IPS DF 6.9 (cell line): Measurements from ENCODE around the gene HOMER2.

ENCODE experiments used
- DNase-seq: peaks from one replicate; pipeline ENCODE4 v3.0.0-alpha.2; 2013; ENCODE audit warnings: low read depth, low spot score
- H3K27ac ChIP-seq: one replicate; pipeline ENCODE4 v1.5.1; 2013; ENCODE audit warnings: low read length, control low read depth
- H3K27me3 ChIP-seq: 2 replicates; pipeline ENCODE4 v1.6.1; 2013; ENCODE audit warnings: mild to moderate bottlenecking, low read length; ENCODE audit not compliant: control insufficient read depth, insufficient read depth
- H3K36me3 ChIP-seq: 2 replicates; pipeline ENCODE4 v1.6.1; 2013; ENCODE audit warnings: low read length; ENCODE audit not compliant: control insufficient read depth, insufficient read depth
- H3K4me1 ChIP-seq: 2 replicates; pipeline ENCODE4 v1.6.1; 2013; ENCODE audit warnings: low read length; ENCODE audit not compliant: control insufficient read depth, insufficient read depth
- H3K4me3 ChIP-seq: 2 replicates; pipeline ENCODE4 v1.5.1; 2013; ENCODE audit warnings: mild to moderate bottlenecking, low read length
- H3K9me3 ChIP-seq: 2 replicates; pipeline ENCODE4 v1.6.1; 2013; ENCODE audit warnings: low read length, inconsistent platforms; ENCODE audit not compliant: control insufficient read depth, insufficient read depth
- WGBS: extraction: QIAGEN DNeasy Blood & Tissue Kit; methylation state at CpG from one replicate; pipeline ENCODE4 v1.1.7; 2013; ENCODE audit warnings: mixed read lengths, missing lambda C conversion rate; ENCODE audit not compliant: insufficient read length, insufficient coverage; 5-methylcytosine and 5-hydroxymethylcytosine counted together

HOMER2 gene

DNA sequence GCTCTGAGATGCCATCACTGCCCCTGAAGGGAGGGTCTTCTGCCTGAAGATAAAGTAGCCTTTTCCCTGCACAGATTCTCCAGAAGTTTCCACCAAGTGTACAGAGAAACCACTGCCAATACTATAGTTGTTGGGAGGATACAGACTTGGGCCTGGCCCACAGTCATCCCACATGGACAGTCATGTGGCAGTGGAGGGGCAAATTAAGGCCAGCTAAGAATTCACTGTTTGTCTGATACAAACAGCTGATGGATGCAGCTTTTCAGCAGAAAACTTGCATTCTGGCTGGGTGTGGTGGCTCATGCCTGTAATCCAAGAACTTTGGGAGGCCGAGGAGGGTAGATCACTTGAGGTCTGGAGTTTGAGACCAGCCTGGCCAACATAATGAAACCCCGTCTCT lies 22.1 kb downstream of the HOMER2 start:
- no peaks in the 10 kb centered on the region for H3K9me3 ChIP-seq
- H3K27me3 ChIP-seq, result no peaks in the 10 kb centered on the region
- DNase-seq, result no peak
- H3K4me3 ChIP-seq, result no peak overlapping the region
- WGBS, result no CpG with 5 or more reads among the region's 2 CpGs
- no peaks in the 10 kb centered on the region for H3K36me3 ChIP-seq
- H3K4me1 ChIP-seq, result no peaks in the 10 kb centered on the region
- no peak overlapping the region for H3K27ac ChIP-seq

DNA sequence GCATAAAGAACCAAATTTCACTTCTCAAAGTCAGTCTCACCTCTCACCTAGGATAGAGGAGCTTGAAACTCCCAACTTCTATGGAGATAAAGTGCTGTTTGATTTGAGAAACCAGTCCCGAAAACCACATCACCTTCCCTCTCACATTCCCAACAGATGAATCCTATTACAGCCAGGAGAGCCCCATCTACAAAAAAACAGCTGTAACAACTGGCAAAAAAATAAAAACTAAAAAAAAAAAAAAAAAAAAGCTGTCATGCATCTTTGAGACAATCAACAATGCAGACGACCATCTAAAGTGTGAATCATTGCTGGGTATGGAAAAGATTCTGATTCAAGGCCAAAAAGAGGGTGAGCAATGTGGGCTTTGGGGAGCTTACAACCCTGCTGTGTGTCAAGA lies 23.8 kb downstream of the HOMER2 start:
- no CpG with 5 or more reads among the region's 2 CpGs for WGBS
- DNase-seq, result no peak
- Histone ChIP-seq H3K36me3 (no peaks in the 10 kb centered on the region), H3K27me3 (no peaks in the 10 kb centered on the region), H3K9me3 (no peaks in the 10 kb centered on the region), H3K27ac (no peak overlapping the region), H3K4me3 (no peak overlapping the region), H3K4me1 (no peaks in the 10 kb centered on the region)

DNA sequence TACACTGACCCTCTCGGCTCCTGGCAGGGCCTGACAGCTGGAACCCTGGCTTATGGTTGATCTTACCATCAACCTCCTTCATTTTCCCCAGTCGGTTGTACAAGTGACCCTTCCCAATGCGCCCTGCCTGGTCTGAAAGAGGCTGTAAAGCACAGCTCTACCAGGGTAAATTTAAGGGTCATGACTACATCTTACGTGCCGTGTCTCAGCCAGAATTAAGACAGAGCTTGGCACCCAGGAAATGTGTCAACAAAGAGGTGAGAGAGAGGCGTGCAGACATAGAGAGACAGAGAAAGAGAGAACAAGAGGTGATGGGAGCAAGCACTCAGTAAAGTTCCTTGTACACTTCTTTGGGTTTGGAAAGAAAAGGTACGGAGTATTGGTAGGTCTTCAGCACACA lies 28.8 kb downstream of the HOMER2 start:
- Histone ChIP-seq H3K27ac (no peak overlapping the region), H3K27me3 (no peaks in the 10 kb centered on the region), H3K4me1 (no peaks in the 10 kb centered on the region), H3K36me3 (no peaks in the 10 kb centered on the region), H3K9me3 (no peaks in the 10 kb centered on the region), H3K4me3 (no peak overlapping the region)
- DNase-seq, result no peak
- no CpG with 5 or more reads among the region's 7 CpGs for WGBS

DNA sequence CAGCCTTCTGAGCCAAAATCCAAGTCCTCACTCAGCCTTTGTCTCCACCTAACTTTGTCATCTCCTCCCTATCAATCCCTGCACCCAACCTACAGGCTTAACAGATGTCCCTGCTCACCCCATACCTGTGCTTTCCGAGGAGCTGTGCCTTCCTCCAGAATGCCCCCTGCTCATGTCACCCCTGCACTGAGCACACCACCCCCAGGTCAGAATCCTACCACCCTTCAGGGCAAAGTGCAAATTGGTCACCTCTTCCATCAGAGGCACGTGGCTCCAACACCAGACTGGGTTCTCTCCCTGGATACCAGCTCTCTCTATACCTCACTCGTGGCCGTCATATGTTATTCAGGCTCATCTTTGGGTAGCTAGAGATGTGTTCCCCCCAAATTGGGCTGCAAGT lies 29.8 kb downstream of the HOMER2 start:
- Histone ChIP-seq H3K4me3 (no peak overlapping the region), H3K27ac (no peak overlapping the region)

DNA sequence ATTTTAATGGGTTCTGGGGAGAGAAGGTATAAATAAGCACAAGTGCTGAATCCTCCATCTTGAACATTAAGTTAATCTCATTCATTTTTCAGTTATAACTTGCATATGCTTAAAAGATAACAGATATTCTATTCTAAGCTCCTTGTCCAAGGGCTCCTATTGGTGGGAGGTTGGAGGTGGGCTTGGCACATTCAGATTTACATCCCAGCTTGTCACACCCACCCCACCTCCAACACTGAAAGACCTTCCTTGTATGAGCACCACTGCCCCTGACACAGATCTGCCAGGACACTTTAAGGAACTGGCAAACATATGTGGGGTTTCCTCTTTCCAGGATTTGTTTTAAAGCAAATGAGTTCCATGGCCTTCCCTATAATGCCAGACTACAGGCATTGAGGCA lies 30.6 kb downstream of the HOMER2 start:
- Histone ChIP-seq H3K27ac (no peak overlapping the region), H3K4me1 (no peaks in the 10 kb centered on the region), H3K27me3 (no peaks in the 10 kb centered on the region), H3K9me3 (no peaks in the 10 kb centered on the region), H3K36me3 (no peaks in the 10 kb centered on the region), H3K4me3 (no peak overlapping the region)
- DNase-seq, result no peak

More for the DNA sequence above, 29.8 kb downstream of the HOMER2 start:
- no peaks in the 10 kb centered on the region for H3K9me3 ChIP-seq
- H3K27me3 ChIP-seq, result no peaks in the 10 kb centered on the region
- H3K4me1 ChIP-seq, result no peaks in the 10 kb centered on the region
- no peak for DNase-seq
- no CpG with 5 or more reads among the region's 4 CpGs for WGBS
- no peaks in the 10 kb centered on the region for H3K36me3 ChIP-seq

DNA sequence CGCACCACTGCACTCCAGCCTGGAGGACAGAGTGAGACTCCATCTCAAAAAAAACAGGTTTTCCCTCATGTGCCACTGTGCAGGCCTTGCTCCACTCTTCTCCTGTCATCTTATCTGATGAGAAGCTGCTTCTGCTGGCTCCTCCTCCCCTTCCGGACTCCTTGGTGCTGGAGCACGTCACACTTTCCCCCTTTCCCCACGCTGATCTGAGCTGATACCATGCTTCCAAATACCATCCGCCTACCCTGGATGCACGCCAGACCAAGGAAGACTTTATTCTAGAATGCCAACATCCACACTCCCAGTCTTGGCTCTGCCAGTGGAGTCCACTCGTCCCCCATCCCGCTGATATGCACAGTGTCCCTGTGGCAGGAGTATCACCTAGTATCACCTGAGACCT lies 31.3 kb downstream of the HOMER2 start:
- Histone ChIP-seq H3K4me3 (no peak overlapping the region), H3K9me3 (no peaks in the 10 kb centered on the region), H3K27ac (no peak overlapping the region), H3K36me3 (no peaks in the 10 kb centered on the region), H3K4me1 (no peaks in the 10 kb centered on the region), H3K27me3 (no peaks in the 10 kb centered on the region)
- no CpG with 5 or more reads among the region's 8 CpGs for WGBS
- no peak for DNase-seq

DNA sequence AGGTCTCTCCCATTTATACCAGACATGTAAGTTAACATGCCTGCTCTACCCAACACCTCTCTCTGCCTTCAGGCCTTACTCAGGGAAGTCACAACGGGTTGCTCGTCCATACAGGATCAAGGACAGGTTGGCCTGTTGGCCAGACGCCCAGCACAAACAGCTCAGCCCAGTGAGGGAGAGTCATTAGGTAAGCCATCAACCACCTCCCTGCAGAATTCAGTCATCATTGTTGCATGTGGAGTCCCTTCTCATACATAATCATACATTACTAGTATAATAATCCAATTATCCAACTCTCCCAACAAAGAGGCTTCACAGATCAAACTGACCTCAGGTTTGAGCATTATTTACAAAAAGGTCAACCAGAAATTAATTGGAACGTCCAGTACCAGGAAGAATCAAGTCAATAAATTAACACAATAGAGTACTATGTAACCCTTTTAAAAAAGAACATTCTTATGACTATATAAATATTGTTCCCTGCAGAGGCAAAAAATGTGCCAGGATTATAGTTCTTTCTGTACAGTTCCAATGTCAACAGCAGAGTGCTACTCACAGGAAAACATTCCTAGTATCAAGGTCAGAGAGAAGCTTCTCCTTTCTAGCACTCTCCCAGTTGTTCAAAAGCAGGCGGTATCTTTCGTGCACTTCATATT lies 33.2 kb downstream of the HOMER2 start:
- WGBS, result no CpG with 5 or more reads among the region's 6 CpGs

DNA sequence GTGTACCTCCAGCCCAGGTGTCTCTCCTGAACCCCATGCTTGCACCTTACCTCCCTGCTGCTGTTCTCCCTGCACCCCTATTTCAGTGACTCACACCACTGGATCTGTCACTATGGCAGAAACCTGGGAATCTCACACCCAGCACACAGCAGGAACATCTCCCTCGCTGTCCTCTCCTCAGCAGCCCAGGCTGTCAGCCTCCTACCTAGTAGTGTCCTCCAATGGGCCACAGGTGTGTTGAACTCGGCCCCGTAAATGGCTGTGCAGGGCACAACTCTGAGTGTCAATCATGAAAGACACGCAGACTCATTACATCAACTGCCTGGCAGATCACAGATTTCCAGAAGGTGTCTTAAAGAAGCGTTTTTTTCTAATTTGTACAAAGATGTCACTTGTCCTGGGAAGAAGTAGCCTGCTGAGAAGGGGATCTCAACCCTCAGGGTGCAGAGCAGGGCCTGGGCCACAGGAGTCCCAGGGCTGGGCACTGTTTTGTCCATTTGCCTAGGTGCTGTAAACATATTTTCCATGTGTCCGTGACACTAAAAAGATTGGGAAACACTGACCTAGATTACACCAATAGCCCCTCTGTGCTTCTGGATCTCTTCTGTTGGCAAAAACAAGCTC lies 33.8 kb downstream of the HOMER2 start:
- H3K4me1 ChIP-seq, result no peaks in the 10 kb centered on the region
- no peaks in the 10 kb centered on the region for H3K9me3 ChIP-seq
- DNase-seq, result no peak
- no peaks in the 10 kb centered on the region for H3K36me3 ChIP-seq
- H3K4me3 ChIP-seq, result no peak overlapping the region
- no peaks in the 10 kb centered on the region for H3K27me3 ChIP-seq
- H3K27ac ChIP-seq, result no peak overlapping the region
- WGBS, result no CpG with 5 or more reads among the region's 6 CpGs

More for the DNA sequence above, 33.2 kb downstream of the HOMER2 start:
- no peak overlapping the region for H3K27ac ChIP-seq
- no peak for DNase-seq
- no peaks in the 10 kb centered on the region for H3K4me1 ChIP-seq
- no peaks in the 10 kb centered on the region for H3K27me3 ChIP-seq
- H3K36me3 ChIP-seq, result no peaks in the 10 kb centered on the region
- H3K4me3 ChIP-seq, result no peak overlapping the region
- no peaks in the 10 kb centered on the region for H3K9me3 ChIP-seq

DNA sequence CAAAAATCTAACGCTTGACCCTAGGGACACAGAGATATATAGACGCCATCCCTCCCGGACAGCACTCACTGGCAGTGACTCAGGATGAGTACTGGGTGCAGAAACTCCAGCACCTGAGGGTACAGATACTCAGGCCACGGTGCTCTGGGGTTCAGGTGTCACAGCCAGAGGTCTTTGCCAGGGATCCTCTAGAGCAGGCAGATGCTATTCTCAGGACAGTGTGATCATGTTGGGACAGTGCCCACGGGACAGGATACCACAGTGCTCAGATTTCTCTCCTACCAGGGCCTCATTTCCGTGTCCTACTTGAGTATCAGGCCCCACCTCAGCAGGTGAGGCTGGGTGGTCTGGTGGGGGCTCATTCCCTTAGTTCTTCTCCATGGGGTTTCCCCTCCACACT lies 34.4 kb downstream of the HOMER2 start:
- Histone ChIP-seq H3K27me3 (no peaks in the 10 kb centered on the region), H3K4me3 (no peak overlapping the region), H3K4me1 (no peaks in the 10 kb centered on the region), H3K9me3 (no peaks in the 10 kb centered on the region), H3K27ac (no peak overlapping the region), H3K36me3 (no peaks in the 10 kb centered on the region)
- no CpG with 5 or more reads among the region's 6 CpGs for WGBS
- no peak for DNase-seq

DNA sequence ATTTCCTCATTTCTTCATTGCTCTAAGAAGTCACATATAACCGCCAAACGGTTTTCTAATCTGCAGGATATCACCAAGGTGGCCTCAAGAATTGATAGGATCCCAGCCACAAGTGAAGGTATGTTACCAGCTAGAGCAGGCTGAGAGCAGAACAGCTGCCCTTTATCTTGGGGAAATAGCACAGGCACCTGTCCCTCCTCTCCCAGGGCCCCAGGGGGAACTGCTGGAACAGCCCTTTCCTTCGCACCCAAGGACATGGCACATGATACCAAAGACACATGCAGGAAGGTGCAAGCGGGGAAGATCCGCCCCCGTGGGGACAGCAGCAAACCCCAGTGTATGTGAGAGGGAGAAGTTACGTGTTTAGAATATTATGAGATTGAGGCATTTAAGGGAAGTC lies 35.3 kb downstream of the HOMER2 start:
- no peaks in the 10 kb centered on the region for H3K27me3 ChIP-seq
- WGBS, result 100% methylated on average over 1 of the region's 7 CpGs
- no peak for DNase-seq

More for the DNA sequence above, 35.3 kb downstream of the HOMER2 start:
- Histone ChIP-seq H3K4me3 (no peak overlapping the region), H3K9me3 (no peaks in the 10 kb centered on the region), H3K4me1 (no peaks in the 10 kb centered on the region), H3K36me3 (no peaks in the 10 kb centered on the region), H3K27ac (no peak overlapping the region)
